NOMO-1 treated with DMSO at 0.1 percent for 48 hours (cell line): ENCODE results near the gene LPIN2.

Experiments
- DNase-seq: peaks from one replicate; lab custom pipeline; 2025; ENCODE audit not compliant: unreplicated experiment; lab: John Stamatoyannopoulos, UW

LPIN2 gene

GRCh38 chr18:2982452-2983269, 30.3 kb downstream of the LPIN2 start:
- no peak for DNase-seq

GRCh38 chr18:2982022-2982421, 30.9 kb downstream of the LPIN2 start:
- no peak for DNase-seq

- no peak for DNase-seq
Observed at GRCh38 chr18:2981212-2981728, 31.7 kb downstream of the LPIN2 start.

- peak; percentile 67 for DNase-seq
Observed at GRCh38 chr18:2979871-2980790, 32.8 kb downstream of the LPIN2 start.

- no peak for DNase-seq
Observed at GRCh38 chr18:2979129-2979528, 33.8 kb downstream of the LPIN2 start.

GRCh38 chr18:2978661-2979106, 34.3 kb downstream of the LPIN2 start:
- DNase-seq: no peak

DNA sequence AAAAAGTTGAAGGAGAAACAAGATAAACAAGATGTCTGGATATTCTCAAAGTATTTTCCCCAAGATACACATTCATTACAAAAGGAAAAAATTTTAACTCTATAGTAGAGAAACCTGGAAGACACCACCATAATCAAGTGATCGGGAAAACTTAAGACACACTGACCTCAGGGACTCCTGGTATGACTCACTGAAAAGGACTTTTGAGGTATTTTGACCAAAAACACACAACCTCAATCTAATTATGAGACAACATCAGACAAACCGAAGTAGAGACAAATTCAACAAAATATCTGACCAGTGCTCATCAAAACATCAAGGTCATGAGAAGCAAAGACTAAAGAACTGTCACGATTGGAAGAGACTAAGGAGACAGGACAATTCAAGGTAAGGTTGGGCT, 34.7 kb downstream of the LPIN2 start:
- no peak for DNase-seq

- DNase-seq: no peak
Observed at GRCh38 chr18:2976218-2977132, 36.5 kb downstream of the LPIN2 start.

- no peak for DNase-seq
Observed at GRCh38 chr18:2974731-2975130, 38.2 kb downstream of the LPIN2 start.

GRCh38 chr18:2971741-2972552, 41.0 kb downstream of the LPIN2 start:
- peak; percentile 57 for DNase-seq

DNA sequence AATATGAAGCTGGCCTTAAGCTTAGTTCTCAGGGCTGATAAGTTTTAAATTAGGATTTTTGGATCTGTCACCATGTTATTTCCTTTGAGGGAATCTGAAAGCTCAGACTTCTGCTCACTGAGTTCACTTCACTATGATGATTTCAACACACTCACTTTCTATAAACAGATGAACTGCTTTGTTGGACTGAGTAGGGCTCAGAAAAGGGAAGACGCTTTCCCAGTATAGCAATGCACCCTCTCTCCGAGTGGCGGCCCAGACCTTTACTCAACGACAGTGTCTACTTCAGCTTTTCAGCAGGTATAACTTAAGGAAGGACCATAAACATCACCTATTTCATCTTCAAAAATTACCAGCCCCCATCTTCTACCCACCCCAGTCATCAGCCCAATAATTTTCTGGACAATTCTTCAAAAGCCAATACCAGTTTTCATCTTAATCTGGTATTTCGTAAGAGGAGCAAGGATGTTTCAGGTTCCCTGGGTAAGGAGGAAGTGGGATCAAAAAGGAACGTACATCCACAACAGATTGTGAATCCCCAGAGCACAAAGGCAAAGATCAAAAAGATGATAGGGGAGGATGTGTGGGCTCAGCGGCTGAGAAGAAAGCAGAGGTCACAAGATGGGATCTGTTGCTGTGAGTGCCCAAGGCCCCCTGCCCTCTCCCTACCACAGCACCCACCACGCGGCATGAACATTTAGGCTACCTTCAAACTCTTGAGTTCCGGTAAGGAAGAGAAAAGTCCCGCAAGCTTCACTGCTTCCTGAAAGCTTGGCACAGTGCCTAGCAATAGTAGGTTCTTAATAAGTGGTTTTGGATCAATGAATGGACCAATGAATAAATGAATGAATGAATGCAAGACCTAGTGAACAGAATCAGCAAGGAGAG, 41.9 kb downstream of the LPIN2 start:
- peak; percentile 91 for DNase-seq

DNA sequence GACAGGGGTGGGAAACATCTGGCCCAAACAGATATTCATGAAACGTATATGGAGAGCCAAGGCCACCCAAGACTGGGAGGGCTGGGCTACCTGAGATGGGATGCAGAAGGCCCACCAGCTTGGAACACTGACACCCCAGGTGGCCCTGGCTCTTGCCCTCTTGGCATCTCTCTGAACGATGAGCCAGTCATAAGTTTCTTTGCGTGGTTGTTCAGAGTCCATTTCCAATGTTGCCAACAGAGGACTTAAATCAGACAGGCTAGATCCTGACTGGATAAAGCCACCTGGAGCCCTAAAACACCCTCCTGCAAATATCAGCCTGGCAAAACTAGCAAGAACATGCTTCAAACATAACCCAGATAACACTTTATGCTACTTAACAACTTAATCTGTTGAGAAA, 42.6 kb downstream of the LPIN2 start:
- DNase-seq: no peak

DNA sequence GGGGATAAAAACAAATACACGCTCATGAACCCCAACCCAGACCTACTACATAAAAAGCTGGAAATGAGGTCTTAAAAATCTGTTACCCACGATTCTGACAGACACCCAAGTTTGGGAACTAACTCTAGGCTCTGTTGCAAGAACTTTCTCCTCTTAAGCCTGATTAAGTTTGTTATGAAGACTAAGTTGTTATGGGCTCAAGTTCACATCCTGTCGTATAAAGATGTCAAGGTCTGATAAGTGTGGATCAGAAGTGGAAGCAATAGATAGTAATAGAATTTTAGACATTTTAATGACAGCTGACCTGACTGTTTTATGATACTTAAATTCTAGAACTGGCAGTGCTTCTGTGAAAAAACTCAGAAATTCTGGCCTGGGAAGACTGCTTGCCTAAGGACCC, 43.2 kb downstream of the LPIN2 start:
- no peak for DNase-seq

DNA sequence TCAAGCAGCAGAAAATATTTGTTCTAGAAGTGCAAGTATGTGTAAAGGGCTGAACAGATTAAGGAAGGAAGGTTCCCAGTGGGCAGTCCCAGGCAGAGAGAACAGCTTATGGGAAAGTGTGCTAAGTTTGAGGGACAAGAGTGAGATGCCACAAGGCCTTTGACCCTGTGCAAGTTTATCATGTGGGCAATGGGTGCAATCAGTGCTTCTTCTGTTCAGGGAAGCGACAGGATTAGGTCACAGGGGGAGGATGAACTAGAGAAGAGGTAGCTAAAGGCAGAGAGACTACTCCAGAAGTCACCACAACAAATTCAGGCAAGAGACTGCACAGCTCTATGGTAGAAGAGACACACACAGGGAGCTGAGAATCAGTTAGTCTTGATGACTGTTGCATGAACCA, 44.3 kb downstream of the LPIN2 start:
- DNase-seq: peak; percentile 18

- no peak for DNase-seq
Observed at GRCh38 chr18:2967820-2968219, 45.1 kb downstream of the LPIN2 start.

DNA sequence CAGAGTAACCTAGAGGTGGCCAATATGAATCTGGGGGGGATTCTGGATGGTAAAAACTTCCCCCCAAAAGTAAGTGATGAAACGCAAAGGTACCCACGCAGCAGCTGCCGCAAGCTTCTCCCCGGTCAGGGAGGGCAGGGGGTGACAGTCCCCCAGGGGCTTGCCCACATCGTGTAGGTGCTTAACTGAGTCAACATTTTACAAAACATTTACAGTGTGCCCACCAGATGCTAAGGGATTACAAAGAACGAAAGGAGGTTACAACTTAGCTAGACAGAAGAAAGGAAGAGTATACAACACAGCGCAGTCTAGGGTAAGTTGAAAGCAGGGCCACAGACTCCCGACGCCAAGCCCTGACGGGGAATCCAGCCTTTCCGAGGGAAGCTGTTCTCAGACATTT, 45.6 kb downstream of the LPIN2 start:
- no peak for DNase-seq

- no peak for DNase-seq
Observed at GRCh38 chr18:2966560-2966959, 46.4 kb downstream of the LPIN2 start.

GRCh38 chr18:2965797-2966196, 47.1 kb downstream of the LPIN2 start:
- no peak for DNase-seq
